Pulmonary artery endothelial cell (primary cell): ENCODE measurements around the gene ZNF506. TPM values are rescaled to one million over a fixed set of nuclear protein-coding genes. Genes with fewer than 3 reads are reported as not detected.
"Not testable (repeated sequence)": the region's sequence is repeated elsewhere in the genome, so short reads cannot be mapped to it uniquely, and the experiment has no call there.

Source experiments
- DNase-seq: peaks from one replicate; pipeline ENCODE4 v3.0.0-alpha.2; 2011; ENCODE audit warnings: low read depth, low spot score
- total RNA-seq: library from RNA; depleted of rRNA; stranded (reverse); fragments of >200 nt; gene quantifications from 2 replicates; pipeline ENCODE4 v1.2.3, GENCODE V29; 2014

Gene ZNF506
- 1.4 and 8.0 TPM in 2 replicates for total RNA-seq

- DNase-seq = peak; percentile 78
These were observed at the start of gene ZNF506 for GRCh38 chr19:19821366-19821951. ZNF506 (minus strand) TSS chr19:19821750; CDS start chr19:19821603, 147 bp downstream.

- not testable (repeated sequence) for DNase-seq
These were observed 48.5 kb upstream of the ZNF506 start for GRCh38 chr19:19870086-19870485.

- DNase-seq = no peak
These were observed 45.2 kb upstream of the ZNF506 start for GRCh38 chr19:19866611-19867248.

- peak; percentile 78 for DNase-seq
These were observed 44.4 kb upstream of the ZNF506 start, which contains the start of gene ZNF253 for GRCh38 chr19:19865750-19866610. ZNF253 (plus strand) TSS chr19:19865882; CDS start chr19:19865997, 115 bp downstream.

GRCh38 chr19:19860756-19861390 lies 39.3 kb upstream of the ZNF506 start:
- no peak for DNase-seq

- DNase-seq = no peak
These were observed 37.2 kb upstream of the ZNF506 start for GRCh38 chr19:19858751-19859150.

GRCh38 chr19:19851740-19852139 lies 30.2 kb upstream of the ZNF506 start:
- DNase-seq = not testable (repeated sequence)

GRCh38 chr19:19849056-19849455 lies 27.5 kb upstream of the ZNF506 start:
- no peak for DNase-seq

GRCh38 chr19:19847781-19848180 lies 26.2 kb upstream of the ZNF506 start:
- no peak for DNase-seq

- DNase-seq = no peak
These were observed 14.0 kb upstream of the ZNF506 start for GRCh38 chr19:19835560-19836038.

- DNase-seq = no peak
These were observed 5.3 kb upstream of the ZNF506 start for GRCh38 chr19:19826875-19827274.

- no peak for DNase-seq
These were observed 2.4 kb upstream of the ZNF506 start for GRCh38 chr19:19823916-19824315.

GRCh38 chr19:19821976-19822375 lies 426 bp upstream of the ZNF506 start:
- not testable (repeated sequence) for DNase-seq

GRCh38 chr19:19820774-19821320 lies 703 bp downstream of the ZNF506 start:
- no peak for DNase-seq

- DNase-seq = no peak
These were observed 4.2 kb downstream of the ZNF506 start for GRCh38 chr19:19817357-19817756.

- DNase-seq = no peak
These were observed 4.9 kb downstream of the ZNF506 start for GRCh38 chr19:19816679-19817078.

GRCh38 chr19:19811999-19812398 lies 9.6 kb downstream of the ZNF506 start:
- DNase-seq = not testable (repeated sequence)

GRCh38 chr19:19805480-19805879 lies 16.1 kb downstream of the ZNF506 start:
- no peak for DNase-seq

- DNase-seq = no peak
These were observed 33.5 kb downstream of the ZNF506 start for GRCh38 chr19:19788015-19788414.

- DNase-seq = not testable (repeated sequence)
These were observed 36.1 kb downstream of the ZNF506 start for GRCh38 chr19:19785476-19785875.

- DNase-seq = no peak
These were observed 38.8 kb downstream of the ZNF506 start for GRCh38 chr19:19782783-19783182.
